SK-N-DZ (cell line): ENCODE measurements around the gene SEZ6L.

ENCODE experiments used
- DNase-seq: peaks from one replicate; pipeline ENCODE4 v3.0.0-alpha.2; 2015; ENCODE audit warnings: low spot score

The SEZ6L gene

GRCh38 chr22:26174280-26174679 lies 5.0 kb downstream of the SEZ6L start:
- DNase-seq, result peak; percentile 47

GRCh38 chr22:26182723-26183122 lies 13.5 kb downstream of the SEZ6L start:
- peak; percentile 46 for DNase-seq

GRCh38 chr22:26185190-26185589 lies 15.9 kb downstream of the SEZ6L start:
- DNase-seq, result no peak

- DNase-seq, result no peak
Observed at GRCh38 chr22:26188341-26188740, 19.1 kb downstream of the SEZ6L start.

GRCh38 chr22:26194313-26194712 lies 25.1 kb downstream of the SEZ6L start:
- no peak for DNase-seq

GRCh38 chr22:26194877-26195276 lies 25.6 kb downstream of the SEZ6L start:
- DNase-seq, result no peak

GRCh38 chr22:26196657-26197056 lies 27.4 kb downstream of the SEZ6L start:
- no peak for DNase-seq

- no peak for DNase-seq
Observed at GRCh38 chr22:26197425-26197824, 28.2 kb downstream of the SEZ6L start.

- DNase-seq, result no peak
Observed at GRCh38 chr22:26199665-26200064, 30.4 kb downstream of the SEZ6L start.

- no peak for DNase-seq
Observed at GRCh38 chr22:26202280-26202924, 33.1 kb downstream of the SEZ6L start.

GRCh38 chr22:26205494-26205893 lies 36.2 kb downstream of the SEZ6L start:
- no peak for DNase-seq

GRCh38 chr22:26210334-26210733 lies 41.1 kb downstream of the SEZ6L start:
- no peak for DNase-seq

GRCh38 chr22:26213826-26214225 lies 44.6 kb downstream of the SEZ6L start:
- DNase-seq, result no peak

GRCh38 chr22:26214466-26214865 lies 45.2 kb downstream of the SEZ6L start:
- no peak for DNase-seq

GRCh38 chr22:26215736-26216135 lies 46.5 kb downstream of the SEZ6L start:
- DNase-seq, result peak; percentile 70

- DNase-seq, result no peak
Observed at GRCh38 chr22:26225207-26225606, 55.9 kb downstream of the SEZ6L start.

GRCh38 chr22:26226538-26227297 lies 57.5 kb downstream of the SEZ6L start:
- no peak for DNase-seq

GRCh38 chr22:26229910-26230309 lies 60.6 kb downstream of the SEZ6L start:
- DNase-seq, result no peak

GRCh38 chr22:26234296-26234695 lies 65.0 kb downstream of the SEZ6L start:
- no peak for DNase-seq

- DNase-seq, result no peak
Observed at GRCh38 chr22:26235792-26236487, 66.7 kb downstream of the SEZ6L start.

- DNase-seq, result no peak
Observed at GRCh38 chr22:26236991-26237390, 67.7 kb downstream of the SEZ6L start.

- DNase-seq, result no peak
Observed at GRCh38 chr22:26238596-26238995, 69.3 kb downstream of the SEZ6L start.

- no peak for DNase-seq
Observed at GRCh38 chr22:26239581-26239980, 70.3 kb downstream of the SEZ6L start.
